AG04449 (cell line): ENCODE measurements around the gene IZUMO2.

ENCODE experiments used
- CTCF ChIA-PET: fragments of 350-600 bp; formaldehyde crosslinking; extraction: SDS; loops from one replicate; lab custom pipeline; 2021; ENCODE audit warnings: antibody characterized with exemption; lab: Yijun Ruan, JAX
- POLR2A ChIA-PET: fragments of 400-600, 350-600 bp; formaldehyde crosslinking; extraction: SDS; loops from one replicate; lab custom pipeline; 2020; ENCODE audit warnings: antibody characterized with exemption, inconsistent platforms; lab: Yijun Ruan, JAX
- DNase-seq: peaks from one replicate; pipeline ENCODE4 v3.0.0-alpha.2; 2010; ENCODE audit warnings: low read depth, low spot score
- H3K4me3 ChIP-seq: 2 replicates; pipeline ENCODE4 v1.5.1; 2011; ENCODE audit warnings: low read depth, mild to moderate bottlenecking, control low read depth, low read length
- TF ChIP-seq, protein P1 (sequence below): IDR thresholded peaks from one replicate; pipeline ENCODE4 v1.5.1; 2011; ENCODE audit warnings: mild to moderate bottlenecking, moderate library complexity, low read length, control low read depth, inconsistent platforms; ENCODE audit not compliant: insufficient read depth; ENCODE audit errors: missing control alignments

The IZUMO2 gene

DNA sequence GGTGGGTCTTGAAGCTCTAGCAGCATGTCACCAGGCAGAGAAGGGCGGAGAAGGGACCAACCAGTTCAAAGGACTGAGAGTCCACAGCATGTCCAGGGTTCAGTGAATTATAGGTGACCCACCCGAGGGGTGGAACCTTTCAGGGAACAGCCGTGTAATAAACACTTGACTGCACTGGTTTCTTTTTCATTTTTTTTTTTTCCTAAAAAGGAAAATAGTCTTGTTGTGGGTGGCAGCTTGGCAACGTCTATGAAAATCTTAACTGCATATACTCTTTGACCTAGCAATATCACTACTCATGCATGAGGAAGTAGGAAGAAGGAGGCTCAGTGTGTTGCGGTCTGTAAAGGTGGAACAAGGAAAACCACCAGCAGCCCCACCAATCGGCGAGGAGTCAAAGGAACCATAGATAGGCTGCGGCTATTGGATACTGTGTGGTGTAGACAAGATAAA is 27.4 kb upstream of the IZUMO2 start:
- H3K4me3 ChIP-seq, result no peak overlapping the region
- TF ChIP-seq, protein P1, sequence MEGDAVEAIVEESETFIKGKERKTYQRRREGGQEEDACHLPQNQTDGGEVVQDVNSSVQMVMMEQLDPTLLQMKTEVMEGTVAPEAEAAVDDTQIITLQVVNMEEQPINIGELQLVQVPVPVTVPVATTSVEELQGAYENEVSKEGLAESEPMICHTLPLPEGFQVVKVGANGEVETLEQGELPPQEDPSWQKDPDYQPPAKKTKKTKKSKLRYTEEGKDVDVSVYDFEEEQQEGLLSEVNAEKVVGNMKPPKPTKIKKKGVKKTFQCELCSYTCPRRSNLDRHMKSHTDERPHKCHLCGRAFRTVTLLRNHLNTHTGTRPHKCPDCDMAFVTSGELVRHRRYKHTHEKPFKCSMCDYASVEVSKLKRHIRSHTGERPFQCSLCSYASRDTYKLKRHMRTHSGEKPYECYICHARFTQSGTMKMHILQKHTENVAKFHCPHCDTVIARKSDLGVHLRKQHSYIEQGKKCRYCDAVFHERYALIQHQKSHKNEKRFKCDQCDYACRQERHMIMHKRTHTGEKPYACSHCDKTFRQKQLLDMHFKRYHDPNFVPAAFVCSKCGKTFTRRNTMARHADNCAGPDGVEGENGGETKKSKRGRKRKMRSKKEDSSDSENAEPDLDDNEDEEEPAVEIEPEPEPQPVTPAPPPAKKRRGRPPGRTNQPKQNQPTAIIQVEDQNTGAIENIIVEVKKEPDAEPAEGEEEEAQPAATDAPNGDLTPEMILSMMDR, result no peak
- POLR2A ChIA-PET, result no interaction called here
- CTCF ChIA-PET, result no interaction called here
- DNase-seq, result no peak

DNA sequence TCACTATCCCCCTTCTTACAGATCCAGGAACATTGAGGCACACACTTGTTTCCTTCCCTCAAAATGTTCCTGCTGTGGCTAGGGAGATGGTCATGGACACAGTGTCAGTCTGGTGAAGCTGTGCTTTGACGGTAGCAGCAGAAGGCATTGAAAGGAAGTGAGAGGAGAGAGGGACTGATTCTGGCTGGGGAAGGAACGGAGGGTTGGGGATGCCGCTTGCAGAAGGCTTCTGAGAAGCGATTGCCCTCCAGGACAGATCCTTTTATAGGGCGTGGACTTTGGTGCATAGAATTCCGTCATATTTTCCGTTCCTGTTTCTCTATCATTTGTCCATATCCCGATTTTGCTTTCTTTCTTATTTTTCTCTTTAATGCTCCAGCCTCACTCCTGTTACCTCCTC is 26.2 kb upstream of the IZUMO2 start:
- DNase-seq, result no peak
- TF ChIP-seq, protein P1, result no peak
- no peak overlapping the region for H3K4me3 ChIP-seq
- ChIA-PET POLR2A (no interaction called here), CTCF (no interaction called here)

DNA sequence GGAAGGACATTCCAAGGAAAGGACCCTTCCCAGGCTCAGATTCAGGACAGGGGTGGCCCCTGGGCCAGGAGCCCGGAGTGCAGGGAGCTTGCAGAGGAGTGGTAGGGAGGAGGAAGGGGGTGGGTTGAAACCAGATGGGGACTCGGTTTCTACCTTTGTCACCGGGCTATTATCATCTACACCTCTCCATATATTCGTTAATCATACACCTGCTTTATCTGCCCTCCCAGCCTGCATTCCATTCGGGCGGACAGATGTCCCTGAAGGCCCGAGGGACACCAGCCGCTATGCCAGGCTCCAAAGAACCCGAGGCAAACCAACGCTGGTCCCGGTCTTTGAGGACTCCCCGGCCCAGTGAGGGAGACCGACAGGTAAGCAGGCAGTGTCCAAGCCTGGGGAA is 24.9 kb upstream of the IZUMO2 start:
- no peak overlapping the region for H3K4me3 ChIP-seq
- no peak for DNase-seq
- ChIA-PET CTCF (no interaction called here), POLR2A (no interaction called here)
- TF ChIP-seq, protein P1, result no peak

DNA sequence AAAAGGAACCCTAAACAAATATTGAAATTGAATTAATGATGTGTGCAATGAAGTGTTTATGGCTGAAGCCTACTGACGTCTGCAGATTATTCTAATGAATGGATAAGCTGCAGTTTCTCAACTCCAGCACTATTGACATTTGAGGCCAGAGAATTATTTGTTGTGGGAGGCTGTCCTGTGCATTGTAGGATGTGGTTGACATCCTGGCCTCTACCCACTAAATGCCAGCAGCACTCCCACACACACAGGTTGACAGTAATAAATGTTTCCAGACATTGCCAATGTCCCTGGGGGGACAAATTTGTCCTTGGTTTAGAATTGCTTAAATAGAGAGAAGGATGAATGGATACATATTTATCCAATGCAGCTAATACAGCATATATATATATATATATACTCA is 21.1 kb upstream of the IZUMO2 start:
- POLR2A ChIA-PET, result no interaction called here
- TF ChIP-seq, protein P1, result no peak
- CTCF ChIA-PET, result no interaction called here
- H3K4me3 ChIP-seq, result no peak overlapping the region
- DNase-seq, result no peak

DNA sequence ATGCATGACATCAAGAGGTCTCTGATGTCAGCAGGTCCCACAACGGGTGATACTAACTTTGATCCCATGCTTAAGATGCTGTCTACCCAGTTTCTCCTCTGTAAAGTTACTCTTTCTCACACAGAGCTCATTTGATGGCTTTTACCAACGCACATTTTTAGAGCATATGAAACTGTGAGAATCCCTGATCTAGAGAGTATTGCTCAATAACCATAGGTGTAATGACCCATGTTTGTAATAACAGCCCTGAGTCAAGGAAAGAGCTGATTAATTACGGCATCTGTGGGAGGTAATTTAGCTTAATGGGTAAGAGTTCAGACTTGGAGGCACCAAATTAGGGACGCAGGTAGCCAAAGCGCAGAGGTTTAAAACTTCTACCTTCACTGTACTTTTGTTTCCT is 18.0 kb upstream of the IZUMO2 start:
- TF ChIP-seq, protein P1, result no peak
- ChIA-PET CTCF (interaction anchor here (1.2 kb wide), 1 partner anchor 10 kb away, joined by 3 read pairs; no protein-coding TSS in a partner anchor), POLR2A (no interaction called here)
- H3K4me3 ChIP-seq, result no peak overlapping the region
- no peak for DNase-seq

DNA sequence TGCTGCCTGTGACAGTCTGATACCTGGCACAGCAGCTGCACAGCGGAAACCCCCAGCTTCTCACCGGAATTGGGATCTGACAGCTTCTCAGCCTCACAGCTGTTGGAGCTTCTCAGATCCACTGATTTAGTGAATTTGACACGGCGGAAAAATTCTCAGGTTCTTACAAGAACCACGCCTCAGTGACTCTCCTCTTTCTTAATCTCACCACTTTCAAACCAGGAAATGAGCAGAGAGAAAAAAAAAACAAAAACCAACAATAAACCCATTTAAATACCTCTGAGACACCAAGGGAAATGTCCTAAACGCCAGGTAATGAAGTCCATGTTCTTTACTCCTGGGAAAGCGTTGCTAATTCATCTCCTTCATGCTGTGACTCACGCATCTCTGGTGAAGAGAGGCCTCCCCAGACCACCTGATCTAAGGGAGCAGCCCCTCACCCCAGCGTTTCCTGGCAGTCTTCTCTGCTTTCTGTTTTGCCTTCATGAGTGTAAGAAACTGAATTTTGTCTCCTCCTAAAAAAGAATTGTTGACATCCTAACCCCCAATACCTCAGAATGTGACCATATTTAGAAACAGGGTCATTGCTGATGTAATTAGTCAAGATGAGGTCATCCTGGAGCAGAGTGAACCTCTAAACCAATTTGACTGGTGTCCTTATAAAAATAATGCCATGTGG is 15.9 kb upstream of the IZUMO2 start:
- POLR2A ChIA-PET, result no interaction called here
- no peak overlapping the region for H3K4me3 ChIP-seq
- CTCF ChIA-PET, result no interaction called here
- DNase-seq, result no peak
- TF ChIP-seq, protein P1, result no peak
